ENCODE measurements around the gene CRBN.

CRBN gene

GRCh38 chr3:3179407-3180094 is at the start of gene CRBN:
Gene CRBN, minus strand, starts transcription at chr3:3179691. Its CDS starts 4 bp downstream, at chr3:3179687.
- DNase-seq = peak; percentile 85

- DNase-seq = no peak
Observed at GRCh38 chr3:3227640-3228039, 48.1 kb upstream of the CRBN start.

- no peak for DNase-seq
Observed at GRCh38 chr3:3221528-3221927, 42.0 kb upstream of the CRBN start.

GRCh38 chr3:3216401-3216800 is 36.9 kb upstream of the CRBN start:
- no peak for DNase-seq

GRCh38 chr3:3212781-3213440 is 33.4 kb upstream of the CRBN start:
- no peak for DNase-seq

GRCh38 chr3:3209714-3210113 is 30.2 kb upstream of the CRBN start:
- no peak for DNase-seq

GRCh38 chr3:3209057-3209456 is 29.6 kb upstream of the CRBN start:
- DNase-seq = no peak

- no peak for DNase-seq
Observed at GRCh38 chr3:3201611-3202010, 22.1 kb upstream of the CRBN start.

GRCh38 chr3:3200632-3201212 is 21.2 kb upstream of the CRBN start:
- DNase-seq = no peak

- DNase-seq = no peak
Observed at GRCh38 chr3:3199306-3199705, 19.8 kb upstream of the CRBN start.

GRCh38 chr3:3196148-3196861 is 16.8 kb upstream of the CRBN start:
- DNase-seq = no peak

GRCh38 chr3:3194861-3195260 is 15.4 kb upstream of the CRBN start:
- DNase-seq = no peak

GRCh38 chr3:3192286-3192675 is 12.8 kb upstream of the CRBN start:
- no peak for DNase-seq

- DNase-seq = no peak
Observed at GRCh38 chr3:3191675-3192285, 12.3 kb upstream of the CRBN start.

GRCh38 chr3:3189961-3190360 is 10.5 kb upstream of the CRBN start:
- DNase-seq = no peak

GRCh38 chr3:3189102-3189727 is 9.7 kb upstream of the CRBN start:
- DNase-seq = no peak

GRCh38 chr3:3184876-3185275 is 5.4 kb upstream of the CRBN start:
- no peak for DNase-seq

GRCh38 chr3:3180456-3180855 is 965 bp upstream of the CRBN start:
- no peak for DNase-seq

GRCh38 chr3:3178498-3179328 is 778 bp downstream of the CRBN start:
- no peak for DNase-seq

GRCh38 chr3:3177861-3178497 is 1.5 kb downstream of the CRBN start:
- no peak for DNase-seq

GRCh38 chr3:3172627-3173026 is 6.9 kb downstream of the CRBN start:
- DNase-seq = no peak
